Subcutaneous adipose tissue (tissue), 4 donors: ENCODE measurements around the gene B4GALT2. TPM values are rescaled to one million over a fixed set of nuclear protein-coding genes. Genes with fewer than 3 reads are reported as not detected.

ENCODE experiments used
- total RNA-seq, 4 donors: library from RNA; depleted of rRNA; stranded (reverse); fragments of >200 nt; gene quantifications; one replicate each; pipeline ENCODE4 v1.1.0, GENCODE V29; 2016
- TF ChIP-seq, protein P1 (sequence below): fragments of 450-650 bp; IDR thresholded peaks from one replicate; pipeline ENCODE4 v1.5.1; 2016; ENCODE audit warnings: low read depth, mild to moderate bottlenecking, control low read depth, antibody characterized with exemption, moderate library complexity

The B4GALT2 gene
- total RNA-seq, 4 donors from 2014 or later: 21.1 to 44.3 (median 26.7) TPM

DNA sequence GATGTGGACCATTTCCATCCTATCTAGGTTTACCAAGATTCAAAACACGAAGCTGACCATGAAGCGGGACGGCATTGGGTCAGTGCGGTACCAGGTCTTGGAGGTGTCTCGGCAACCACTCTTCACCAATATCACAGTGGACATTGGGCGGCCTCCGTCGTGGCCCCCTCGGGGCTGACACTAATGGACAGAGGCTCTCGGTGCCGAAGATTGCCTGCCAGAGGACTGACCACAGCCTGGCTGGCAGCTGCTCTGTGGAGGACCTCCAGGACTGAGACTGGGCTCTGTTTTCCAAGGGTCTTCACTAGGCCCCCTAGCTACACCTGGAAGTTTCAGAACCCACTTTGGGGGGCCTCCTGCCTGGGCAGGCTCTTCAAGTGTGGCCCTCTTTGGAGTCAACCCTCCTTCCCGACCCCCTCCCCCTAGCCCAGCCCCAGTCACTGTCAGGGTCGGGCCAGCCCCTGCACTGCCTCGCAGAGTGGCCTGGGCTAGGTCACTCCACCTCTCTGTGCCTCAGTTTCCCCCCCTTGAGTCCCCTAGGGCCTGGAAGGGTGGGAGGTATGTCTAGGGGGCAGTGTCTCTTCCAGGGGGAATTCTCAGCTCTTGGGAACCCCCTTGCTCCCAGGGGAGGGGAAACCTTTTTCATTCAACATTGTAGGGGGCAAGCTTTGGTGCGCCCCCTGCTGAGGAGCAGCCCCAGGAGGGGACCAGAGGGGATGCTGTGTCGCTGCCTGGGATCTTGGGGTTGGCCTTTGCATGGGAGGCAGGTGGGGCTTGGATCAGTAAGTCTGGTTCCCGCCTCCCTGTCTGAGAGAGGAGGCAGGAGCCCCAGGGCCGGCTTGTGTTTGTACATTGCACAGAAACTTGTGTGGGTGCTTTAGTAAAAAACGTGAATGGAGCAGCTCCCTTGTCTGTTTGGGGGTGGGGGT lies 11.5 kb downstream of the B4GALT2 start:
- TF ChIP-seq, protein P1, sequence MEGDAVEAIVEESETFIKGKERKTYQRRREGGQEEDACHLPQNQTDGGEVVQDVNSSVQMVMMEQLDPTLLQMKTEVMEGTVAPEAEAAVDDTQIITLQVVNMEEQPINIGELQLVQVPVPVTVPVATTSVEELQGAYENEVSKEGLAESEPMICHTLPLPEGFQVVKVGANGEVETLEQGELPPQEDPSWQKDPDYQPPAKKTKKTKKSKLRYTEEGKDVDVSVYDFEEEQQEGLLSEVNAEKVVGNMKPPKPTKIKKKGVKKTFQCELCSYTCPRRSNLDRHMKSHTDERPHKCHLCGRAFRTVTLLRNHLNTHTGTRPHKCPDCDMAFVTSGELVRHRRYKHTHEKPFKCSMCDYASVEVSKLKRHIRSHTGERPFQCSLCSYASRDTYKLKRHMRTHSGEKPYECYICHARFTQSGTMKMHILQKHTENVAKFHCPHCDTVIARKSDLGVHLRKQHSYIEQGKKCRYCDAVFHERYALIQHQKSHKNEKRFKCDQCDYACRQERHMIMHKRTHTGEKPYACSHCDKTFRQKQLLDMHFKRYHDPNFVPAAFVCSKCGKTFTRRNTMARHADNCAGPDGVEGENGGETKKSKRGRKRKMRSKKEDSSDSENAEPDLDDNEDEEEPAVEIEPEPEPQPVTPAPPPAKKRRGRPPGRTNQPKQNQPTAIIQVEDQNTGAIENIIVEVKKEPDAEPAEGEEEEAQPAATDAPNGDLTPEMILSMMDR: no peak

DNA sequence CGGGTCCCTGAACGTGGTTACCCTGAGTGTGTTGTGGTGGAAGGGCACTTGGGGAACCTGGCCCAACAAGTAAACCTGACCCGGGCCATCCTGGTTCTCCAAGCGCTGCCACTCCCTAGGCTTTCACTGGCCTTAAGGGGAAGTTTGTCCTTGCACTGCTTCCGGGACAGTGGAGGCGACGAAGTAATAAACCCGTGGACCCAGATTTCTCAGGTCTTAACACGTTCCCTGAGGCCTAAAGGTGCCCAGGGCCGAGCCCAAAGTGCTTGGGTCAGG lies 12.1 kb downstream of the B4GALT2 start:
- TF ChIP-seq, protein P1: no peak

DNA sequence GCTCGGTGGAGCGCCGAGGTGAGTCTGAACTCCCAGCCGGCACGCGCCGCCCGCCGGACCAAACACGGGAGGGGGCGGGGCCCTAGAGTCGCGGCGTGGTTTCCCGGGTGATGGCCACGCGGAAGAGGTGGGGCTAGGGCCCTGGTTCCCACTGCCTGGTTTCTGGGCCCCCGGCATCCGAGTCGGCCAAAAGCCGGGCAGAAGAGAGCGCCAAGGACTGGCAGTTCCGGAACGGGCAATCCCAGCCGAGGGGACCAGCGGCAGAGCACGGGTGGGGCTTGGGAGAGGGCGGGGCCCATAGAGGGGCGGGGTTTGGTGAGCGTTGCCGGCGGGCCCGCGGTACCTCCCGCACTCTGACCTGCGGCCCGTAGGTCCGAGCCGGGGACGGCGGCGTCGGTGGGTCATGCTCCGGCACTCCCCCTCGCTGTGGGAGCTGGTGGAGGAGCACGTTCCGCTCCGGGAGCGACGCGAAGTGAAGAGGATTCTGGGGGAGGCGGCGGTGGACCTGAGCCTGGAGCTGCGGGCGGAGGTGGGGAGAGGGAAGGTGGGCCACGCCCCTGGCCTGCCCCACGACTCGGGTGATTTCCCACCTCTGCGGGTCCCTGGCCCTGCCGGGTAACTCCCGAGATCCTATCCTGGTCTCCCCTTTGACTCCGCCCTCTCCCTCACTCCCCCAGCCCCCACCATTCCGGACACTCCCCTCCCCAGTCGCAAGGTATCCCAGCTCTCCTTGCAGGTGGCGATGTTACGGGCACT lies 12.6 kb downstream of the B4GALT2 start, which contains the start of gene CCDC24:
CCDC24 (plus strand) TSS at position 124 of the 756 bp plus-strand sequence; CDS start at position 404, 280 bp downstream.
- TF ChIP-seq, protein P1: no peak

DNA sequence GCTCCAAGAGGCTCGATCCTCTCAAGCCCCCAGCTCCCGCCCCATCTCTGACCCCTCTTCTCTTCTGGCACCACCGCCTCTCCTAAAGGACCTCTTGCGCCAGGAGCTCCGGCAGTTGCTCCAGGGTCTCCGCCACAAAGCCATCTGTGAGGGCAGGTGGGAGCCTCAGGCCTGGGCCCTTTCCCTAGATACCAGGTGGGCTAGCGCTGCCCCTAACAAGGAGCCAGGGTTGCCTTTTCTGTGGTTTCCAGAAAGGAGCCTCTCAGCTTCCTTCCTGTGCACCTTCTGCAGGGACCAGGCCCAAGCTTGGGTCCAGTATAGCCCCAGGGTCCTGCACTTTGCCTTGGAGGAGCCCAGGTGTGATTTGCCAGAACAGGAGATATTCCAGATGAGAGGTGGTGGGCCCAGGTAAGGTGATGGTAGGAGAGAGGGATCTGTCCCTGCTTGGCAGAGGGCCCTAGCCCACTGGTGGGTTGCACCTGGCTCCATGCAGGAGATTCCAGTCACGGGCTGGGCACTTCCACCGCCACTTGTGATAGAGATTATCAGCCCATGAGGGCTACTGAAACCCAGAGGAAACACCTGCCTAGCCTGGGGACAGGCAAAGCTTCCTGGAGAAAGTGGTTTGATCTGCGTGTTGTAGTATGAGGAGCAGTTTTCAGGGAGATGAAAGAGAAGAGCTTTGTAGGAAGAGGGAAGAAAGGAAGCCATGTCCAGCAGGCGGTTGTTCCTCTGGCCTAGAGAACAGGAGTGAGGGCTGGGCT lies 13.4 kb downstream of the B4GALT2 start:
- TF ChIP-seq, protein P1: no peak

DNA sequence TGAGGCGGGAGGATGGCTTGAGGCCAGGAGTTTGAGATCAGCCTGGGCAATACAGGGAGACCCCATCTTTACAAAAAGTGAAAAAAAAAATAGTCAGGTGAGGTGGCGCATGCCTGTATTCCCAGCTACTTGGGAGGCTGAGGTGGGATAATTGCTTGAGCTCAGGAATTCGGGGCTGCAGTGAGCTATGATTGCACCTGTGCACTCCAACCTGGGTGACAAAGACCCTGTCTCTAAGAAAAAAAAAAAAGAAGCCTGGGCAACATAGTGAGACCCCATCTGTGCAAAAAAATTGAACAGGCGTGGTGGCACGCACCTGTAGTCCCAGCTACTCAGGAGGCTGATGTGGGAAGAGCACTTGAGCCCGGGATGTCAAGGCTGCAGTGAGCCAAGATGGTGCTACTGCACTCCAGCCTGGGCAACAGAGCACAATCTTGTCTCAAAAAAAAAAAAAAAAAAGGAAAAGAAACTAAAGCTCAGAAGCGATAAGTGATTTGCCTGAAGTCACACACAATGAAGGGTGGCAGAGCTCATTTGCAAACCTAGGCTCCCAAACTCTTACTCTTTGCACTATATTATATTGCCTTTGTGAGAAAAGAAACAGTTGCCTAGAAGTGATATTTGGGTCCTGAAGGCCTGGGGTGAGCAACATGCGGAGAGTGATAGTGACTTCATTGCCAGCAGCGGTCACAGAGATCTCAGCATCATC lies 14.3 kb downstream of the B4GALT2 start:
- TF ChIP-seq, protein P1: no peak

DNA sequence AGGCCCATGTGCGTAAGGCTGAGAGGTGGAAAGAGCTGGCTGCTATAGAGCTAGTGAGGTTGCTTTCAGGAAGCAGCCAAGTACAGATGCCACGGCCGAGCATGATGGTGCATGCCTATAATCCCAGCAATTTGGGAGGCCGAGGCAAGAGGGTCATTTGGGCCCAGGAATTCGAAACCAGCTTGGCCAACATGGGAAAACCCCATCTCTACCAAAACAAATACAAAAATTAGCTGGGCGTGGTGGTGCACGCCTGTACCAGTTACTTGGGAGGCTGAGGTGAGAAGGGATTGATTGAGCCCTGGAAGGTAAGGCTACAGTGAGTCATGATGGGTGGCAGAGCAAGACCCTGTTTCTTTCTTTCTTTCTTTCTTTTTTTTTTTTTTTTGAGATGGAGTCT lies 15.1 kb downstream of the B4GALT2 start:
- TF ChIP-seq, protein P1: no peak
